Activated T-cell treated with anti-CD3 and anti-CD28 coated beads for 4 hours (primary cell): Measurements from ENCODE around the gene TRAPPC6A.

ENCODE experiments used
- DNase-seq: peaks from one replicate; pipeline ENCODE4 v3.0.0-alpha.2; 2020

The TRAPPC6A gene

GRCh38 chr19:45177817-45178261 lies at the start of gene TRAPPC6A:
TSS of gene TRAPPC6A (minus strand) at chr19:45178237. CDS start at chr19:45178218, 19 bp downstream.
- no peak for DNase-seq

- no peak for DNase-seq
These were observed 46.6 kb upstream of the TRAPPC6A start for GRCh38 chr19:45224645-45225044.

GRCh38 chr19:45223879-45224278 lies 45.8 kb upstream of the TRAPPC6A start:
- no peak for DNase-seq

GRCh38 chr19:45222724-45223123 lies 44.7 kb upstream of the TRAPPC6A start:
- DNase-seq = no peak

- no peak for DNase-seq
These were observed 41.1 kb upstream of the TRAPPC6A start for GRCh38 chr19:45218911-45219743.

- no peak for DNase-seq
These were observed 40.4 kb upstream of the TRAPPC6A start for GRCh38 chr19:45218426-45218825.

GRCh38 chr19:45217957-45218334 lies 39.9 kb upstream of the TRAPPC6A start:
- no peak for DNase-seq

GRCh38 chr19:45217193-45217956 lies 39.3 kb upstream of the TRAPPC6A start:
- DNase-seq = no peak

- DNase-seq = no peak
These were observed 38.6 kb upstream of the TRAPPC6A start for GRCh38 chr19:45216667-45217066.

- no peak for DNase-seq
These were observed 37.6 kb upstream of the TRAPPC6A start for GRCh38 chr19:45215391-45216191.

GRCh38 chr19:45213031-45213430 lies 35.0 kb upstream of the TRAPPC6A start:
- DNase-seq = no peak

GRCh38 chr19:45211751-45212381 lies 33.8 kb upstream of the TRAPPC6A start:
- DNase-seq = no peak

- no peak for DNase-seq
These were observed 28.3 kb upstream of the TRAPPC6A start for GRCh38 chr19:45206328-45206727.

GRCh38 chr19:45205810-45206209 lies 27.8 kb upstream of the TRAPPC6A start:
- no peak for DNase-seq

- DNase-seq = no peak
These were observed 24.6 kb upstream of the TRAPPC6A start for GRCh38 chr19:45202637-45203036.

- no peak for DNase-seq
These were observed 22.5 kb upstream of the TRAPPC6A start for GRCh38 chr19:45200568-45200967.

GRCh38 chr19:45195764-45196163 lies 17.7 kb upstream of the TRAPPC6A start:
- DNase-seq = no peak

- DNase-seq = no peak
These were observed 13.3 kb upstream of the TRAPPC6A start for GRCh38 chr19:45191375-45191774.

- DNase-seq = no peak
These were observed 11.9 kb upstream of the TRAPPC6A start for GRCh38 chr19:45189971-45190370.

GRCh38 chr19:45187421-45188100 lies 9.5 kb upstream of the TRAPPC6A start:
- DNase-seq = no peak

- DNase-seq = no peak
These were observed 8.7 kb upstream of the TRAPPC6A start for GRCh38 chr19:45186509-45187334.
